RWPE2 (cell line): ENCODE results near the gene SYVN1.
"Not testable (repeated sequence)": the region's sequence is repeated elsewhere in the genome, so short reads cannot be mapped to it uniquely, and the experiment has no call there.

ENCODE experiments used
- ATAC-seq: fragments of 200-7000 bp; cut with Tn5 transposase; 3 replicates; pipeline ENCODE4 v1.9.1; 2021; ENCODE audit warnings: low read depth
- DNase-seq: peaks from one replicate; pipeline ENCODE4 v3.0.0-alpha.2; 2020; ENCODE audit warnings: low spot score
- H3K27ac ChIP-seq: fragments of 450-650 bp; 2 replicates; pipeline ENCODE4 v1.5.1; 2017; ENCODE audit warnings: mild to moderate bottlenecking; ENCODE audit not compliant: poor library complexity, severe bottlenecking
- H3K27me3 ChIP-seq: fragments of 250-450 bp; sonication (Bioruptor Pico); 2 replicates; pipeline ENCODE4 v1.5.1; 2021; ENCODE audit warnings: mild to moderate bottlenecking, moderate library complexity; ENCODE audit not compliant: insufficient read depth, poor library complexity, severe bottlenecking
- H3K36me3 ChIP-seq: fragments of 250-450 bp; sonication (Bioruptor Pico); 2 replicates; pipeline ENCODE4 v1.5.1; 2020; ENCODE audit warnings: low read depth, mild to moderate bottlenecking, moderate library complexity
- H3K4me1 ChIP-seq: fragments of 250-450 bp; sonication (Bioruptor Pico); 2 replicates; pipeline ENCODE4 v1.5.1; 2021; ENCODE audit warnings: mild to moderate bottlenecking, moderate library complexity; ENCODE audit not compliant: insufficient read depth, poor library complexity, severe bottlenecking
- H3K4me3 ChIP-seq: fragments of 250-450 bp; sonication (Bioruptor Pico); 2 replicates; pipeline ENCODE4 v1.5.1; 2021; ENCODE audit warnings: mild to moderate bottlenecking, moderate library complexity; ENCODE audit not compliant: severe bottlenecking
- H3K9me3 ChIP-seq: fragments of 250-450 bp; sonication (Bioruptor Pico); 2 replicates; pipeline ENCODE4 v1.5.1; 2021; ENCODE audit warnings: mild to moderate bottlenecking, moderate library complexity; ENCODE audit not compliant: severe bottlenecking
- CTCF ChIP-seq: fragments of 450-650 bp; IDR thresholded peaks from one replicate; pipeline ENCODE4 v1.5.1; 2017; ENCODE audit warnings: mild to moderate bottlenecking, moderate library complexity; ENCODE audit not compliant: poor library complexity, severe bottlenecking

SYVN1 gene

GRCh38 chr11:65180877-65181568, 46.7 kb upstream of the SYVN1 start:
- ATAC-seq (peak; percentile 53), DNase-seq (no peak)
- peak overlapping the region; percentile 82 for H3K27ac ChIP-seq

GRCh38 chr11:65174571-65175010, 40.3 kb upstream of the SYVN1 start:
- H3K9me3 ChIP-seq, H3K27ac ChIP-seq, ATAC-seq, H3K36me3 ChIP-seq, DNase-seq, H3K4me3 ChIP-seq, H3K27me3 ChIP-seq, H3K4me1 ChIP-seq: not testable (repeated sequence)

More at GRCh38 chr11:65180877-65181568, 46.7 kb upstream of the SYVN1 start:
- H3K4me1 ChIP-seq: peaks cover 6% of the 10 kb centered on the region
- peak overlapping the region; percentile 87 for H3K4me3 ChIP-seq
- H3K27me3 ChIP-seq: no peaks in the 10 kb centered on the region
- TF ChIP-seq CTCF: peak; percentile 74
- peaks cover 36% of the 10 kb centered on the region for H3K36me3 ChIP-seq
- no peaks in the 10 kb centered on the region for H3K9me3 ChIP-seq

- ATAC-seq (no peak), DNase-seq (no peak)
- Histone ChIP-seq H3K36me3 (no peaks in the 10 kb centered on the region), H3K27me3 (no peaks in the 10 kb centered on the region), H3K4me1 (no peaks in the 10 kb centered on the region), H3K27ac (no peak overlapping the region), H3K4me3 (no peak overlapping the region), H3K9me3 (no peaks in the 10 kb centered on the region)
- TF ChIP-seq CTCF: no peak
Measured at GRCh38 chr11:65172600-65172999, 38.3 kb upstream of the SYVN1 start.

- Histone ChIP-seq H3K36me3 (no peaks in the 10 kb centered on the region), H3K4me1 (no peaks in the 10 kb centered on the region), H3K27me3 (no peaks in the 10 kb centered on the region), H3K4me3 (no peak within 1 kb of the TSS), H3K27ac (no peak within 1 kb of the TSS), H3K9me3 (no peaks in the 10 kb centered on the region)
- TF ChIP-seq CTCF: no peak
- DNase-seq: no peak
- ATAC-seq: no peak
Measured at GRCh38 chr11:65170058-65170534, 35.8 kb upstream of the SYVN1 start, which contains the start of gene SPDYC. Gene SPDYC, plus strand, starts transcription at chr11:65170233. Its CDS starts 1,125 bp downstream, at chr11:65171358.

- ATAC-seq: no peak
- H3K27me3 ChIP-seq: no peaks in the 10 kb centered on the region
- H3K4me1 ChIP-seq: no peaks in the 10 kb centered on the region
- no peak overlapping the region for H3K4me3 ChIP-seq
- no peaks in the 10 kb centered on the region for H3K9me3 ChIP-seq
- no peak overlapping the region for H3K27ac ChIP-seq
- H3K36me3 ChIP-seq: no peaks in the 10 kb centered on the region
- DNase-seq: no peak
- no peak for TF ChIP-seq CTCF
Measured at GRCh38 chr11:65169164-65169641, 34.9 kb upstream of the SYVN1 start.
